Left lung (tissue), 10 donors: ENCODE data around the gene RHOG. TPM values are rescaled to one million over a fixed set of nuclear protein-coding genes. Genes with fewer than 3 reads are reported as not detected.

Experiments used
- ATAC-seq: fragments of 200-7000 bp; cut with Tn5 transposase; one replicate; pipeline ENCODE4 v1.9.1; 2020; ENCODE audit warnings: moderate library complexity
- DNase-seq, 4 donors: peaks; one replicate each; pipeline ENCODE4 v3.0.0-alpha.2; 2013 to 2020
- H3K27ac ChIP-seq, 2 donors: fragments of 200-600 bp; sonication (generic) in 1 of 2; one replicate each; pipeline versions ENCODE4 v1.5.0 to v1.8.0; 2020 to 2021
- H3K27me3 ChIP-seq, 2 donors: fragments of 200-600 bp; sonication (generic) in 1 of 2; one replicate each; pipeline versions ENCODE4 v1.5.0 to v1.8.0; 2020 to 2021
- H3K36me3 ChIP-seq, 2 donors: fragments of 200-600 bp; sonication (generic) in 1 of 2; one replicate each; pipeline versions ENCODE4 v1.5.0 to v1.8.0; 2020 to 2021
- H3K4me1 ChIP-seq, 2 donors: fragments of 200-600 bp; one replicate each; pipeline ENCODE4 v1.8.0; 2021
- H3K4me3 ChIP-seq, 2 donors: fragments of 200-600 bp; sonication (generic) in 1 of 2; one replicate each; pipeline versions ENCODE4 v1.5.0 to v1.8.0; 2020 to 2021; ENCODE audit warnings: mild to moderate bottlenecking in 1 of 2
- H3K9me3 ChIP-seq, 2 donors: fragments of 200-600 bp; sonication (generic) in 1 of 2; one replicate each; pipeline versions ENCODE4 v1.5.0 to v1.8.0; 2020 to 2021
- intact Hi-C, 2 donors: fragments of 100-400 bp; cut with DNase I; formaldehyde crosslinking; loops; one replicate each; pipeline versions ENCODE4 v1.11.2 to v1.14.2; 2022
- polyA plus RNA-seq, 6 donors: library from polyadenylated mRNA; unstranded; fragments of 120-200 nt; gene quantifications; one replicate each; pipeline ENCODE4 v1.2.1, GENCODE V29; 2013; ENCODE audit not compliant: insufficient read length in 6 of 6
- total RNA-seq, 2 donors: library from RNA; stranded (reverse); fragmentation: NEBNext Ultra II Directional; extraction: Animal tissue kit (Norgen Biotek cat#: 25700); gene quantifications; one replicate each; pipeline ENCODE4 v1.2.1, GENCODE V29; 2021
- TF ChIP-seq, protein P1 (sequence below), 2 donors: fragments of 200-600 bp; sonication (generic) in 1 of 2; IDR thresholded peaks; one replicate each; pipeline versions ENCODE4 v1.5.0 to v1.8.0; 2021; ENCODE audit warnings: antibody characterized with exemption in 2 of 2
- donor health status: DM: no; HTN: yes; CAD: no.
- donor health status: DM: no; HTN: no; CAD: no.

Gene RHOG
- total and polyA plus RNA-seq, 8 donors, result 22.0 to 109 (median 29.4) TPM

DNA sequence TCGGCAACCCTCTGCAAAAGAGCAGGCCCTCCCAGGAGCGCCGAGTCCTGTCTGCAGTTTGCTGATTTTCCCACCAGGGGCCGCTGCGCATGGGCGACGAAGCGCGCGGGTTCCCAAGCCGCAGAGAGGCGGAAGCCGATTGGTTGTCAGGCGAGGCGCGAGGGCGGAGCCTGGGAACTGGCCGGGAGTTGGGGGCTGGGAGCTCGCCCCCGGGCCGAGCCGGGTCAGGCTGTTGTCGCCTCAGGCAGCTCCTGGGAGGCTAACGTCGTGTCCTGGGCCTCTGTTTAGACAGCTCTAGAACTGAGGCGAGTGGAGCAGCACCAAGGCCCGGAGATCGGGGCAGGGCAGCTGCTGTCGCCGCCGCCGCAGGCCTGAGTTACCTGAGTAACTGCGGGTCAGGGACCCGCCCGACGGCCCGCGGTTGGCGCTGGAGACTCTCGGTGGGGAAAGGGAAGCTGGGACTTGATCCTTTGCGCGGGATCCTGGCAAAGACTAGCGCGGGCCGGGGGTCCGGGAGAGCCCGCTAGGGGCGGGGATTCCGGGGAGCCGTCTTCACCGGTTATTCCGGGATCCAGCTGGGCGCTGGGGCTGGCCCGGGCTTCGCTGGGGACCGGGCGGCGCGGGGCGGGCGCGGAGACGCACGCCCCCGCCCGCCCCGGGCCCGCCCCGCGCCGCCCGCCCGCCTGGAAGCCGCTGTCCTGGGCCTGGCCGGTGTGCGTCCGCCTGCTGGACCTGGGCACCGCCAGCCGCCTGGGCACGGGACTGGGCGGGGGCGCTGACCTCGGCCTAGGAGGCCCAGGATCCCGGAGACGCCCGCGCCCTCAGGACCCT is 14.4 kb upstream of the RHOG start, which contains the start of gene STIM1:
Gene STIM1, plus strand, starts transcription at position 688 of the 831 bp plus-strand sequence. CDS start 607 bp downstream, outside the sequence.
- peak; percentile 92 for ATAC-seq
- TF ChIP-seq, protein P1, sequence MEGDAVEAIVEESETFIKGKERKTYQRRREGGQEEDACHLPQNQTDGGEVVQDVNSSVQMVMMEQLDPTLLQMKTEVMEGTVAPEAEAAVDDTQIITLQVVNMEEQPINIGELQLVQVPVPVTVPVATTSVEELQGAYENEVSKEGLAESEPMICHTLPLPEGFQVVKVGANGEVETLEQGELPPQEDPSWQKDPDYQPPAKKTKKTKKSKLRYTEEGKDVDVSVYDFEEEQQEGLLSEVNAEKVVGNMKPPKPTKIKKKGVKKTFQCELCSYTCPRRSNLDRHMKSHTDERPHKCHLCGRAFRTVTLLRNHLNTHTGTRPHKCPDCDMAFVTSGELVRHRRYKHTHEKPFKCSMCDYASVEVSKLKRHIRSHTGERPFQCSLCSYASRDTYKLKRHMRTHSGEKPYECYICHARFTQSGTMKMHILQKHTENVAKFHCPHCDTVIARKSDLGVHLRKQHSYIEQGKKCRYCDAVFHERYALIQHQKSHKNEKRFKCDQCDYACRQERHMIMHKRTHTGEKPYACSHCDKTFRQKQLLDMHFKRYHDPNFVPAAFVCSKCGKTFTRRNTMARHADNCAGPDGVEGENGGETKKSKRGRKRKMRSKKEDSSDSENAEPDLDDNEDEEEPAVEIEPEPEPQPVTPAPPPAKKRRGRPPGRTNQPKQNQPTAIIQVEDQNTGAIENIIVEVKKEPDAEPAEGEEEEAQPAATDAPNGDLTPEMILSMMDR (IDR thresholded peaks at IDR 0.05), result peak; percentile 96 to 99
- Histone ChIP-seq H3K27me3 (no peaks in the 10 kb centered on the region), H3K4me1 (peaks cover 38 to 56% of the 10 kb centered on the region in 2 donors), H3K27ac (peak within 1 kb of the TSS; percentile 98), H3K36me3 (no peaks in the 10 kb centered on the region), H3K4me3 (peak within 1 kb of the TSS; percentile 80 to 92), H3K9me3 (no peaks in the 10 kb centered on the region)
- DNase-seq, result peak; percentile 93 to 99 (median 96)
- intact Hi-C loops, result no loop called here

DNA sequence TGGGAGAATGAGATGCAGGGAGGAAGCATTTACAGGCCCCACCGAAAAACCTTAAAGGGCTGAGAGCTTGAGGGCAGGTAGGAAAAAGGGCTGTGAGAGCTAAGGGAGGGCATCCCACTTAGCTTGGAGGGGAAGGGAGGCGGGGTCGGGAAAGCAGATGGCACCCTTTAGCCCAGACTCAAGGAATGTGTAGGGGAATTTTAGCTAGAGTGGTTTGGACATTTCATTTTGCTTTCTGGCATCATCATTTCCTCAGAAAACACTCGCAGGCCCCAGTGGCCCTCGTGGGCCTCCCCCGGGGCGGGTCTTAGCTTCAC is 13.9 kb upstream of the RHOG start:
- Histone ChIP-seq H3K4me3 (peak overlapping the region in 1 of 2 donors; percentile 92), H3K4me1 (peaks cover 33 to 50% of the 10 kb centered on the region in 2 donors), H3K27ac (peak overlapping the region; percentile 98), H3K9me3 (no peaks in the 10 kb centered on the region), H3K36me3 (no peaks in the 10 kb centered on the region), H3K27me3 (no peaks in the 10 kb centered on the region)
- intact Hi-C loops, result no loop called here
- TF ChIP-seq, protein P1 (IDR thresholded peaks at IDR 0.05), result no peak
- ATAC-seq, result peak; percentile 0
- DNase-seq, result no peak

DNA sequence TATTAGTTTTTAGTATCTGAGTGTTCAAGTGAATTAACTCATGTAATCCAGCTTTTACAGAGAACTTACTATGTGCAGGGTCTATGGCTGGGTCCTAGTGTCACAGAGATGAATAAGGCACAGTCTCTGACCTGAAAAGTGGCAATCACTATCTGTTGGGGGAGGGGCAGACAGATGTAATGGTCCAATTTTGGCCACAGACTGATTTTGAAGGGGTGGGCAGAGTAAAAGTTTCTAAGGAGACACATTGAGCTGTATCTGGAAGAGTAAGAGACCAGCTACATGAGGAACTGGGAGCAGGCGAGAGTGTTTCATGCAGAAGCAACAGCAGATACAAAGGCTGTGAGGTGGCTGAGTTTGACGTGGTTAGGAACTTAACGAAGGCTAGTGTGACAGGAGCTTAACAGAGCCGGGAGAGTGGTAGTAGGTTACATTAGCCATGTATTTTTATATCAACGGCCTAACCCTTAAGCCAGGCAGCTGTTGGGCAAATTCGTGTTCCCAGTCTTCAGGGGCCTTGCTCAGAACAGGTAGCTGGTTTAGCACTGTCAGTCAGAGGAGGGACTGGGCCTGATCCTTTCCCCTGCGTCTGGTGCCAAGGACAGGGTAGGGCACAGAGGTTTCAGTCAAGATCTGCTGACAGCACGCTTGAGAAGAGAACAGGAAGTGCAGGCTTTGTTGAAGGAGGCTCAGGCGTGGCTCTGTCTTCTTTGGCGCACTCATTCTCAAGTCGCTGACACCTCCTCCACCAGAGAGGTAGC is 13.3 kb upstream of the RHOG start:
- ATAC-seq, result peak; percentile 16
- H3K4me1 ChIP-seq, result peaks cover 27 to 45% of the 10 kb centered on the region in 2 donors
- H3K4me3 ChIP-seq, result peak overlapping the region in 1 of 2 donors; percentile 92
- H3K36me3 ChIP-seq, result no peaks in the 10 kb centered on the region
- peak in 1 of 4 donors; percentile 64 for DNase-seq
- no peaks in the 10 kb centered on the region for H3K27me3 ChIP-seq
- peak overlapping the region; percentile 98 for H3K27ac ChIP-seq
- intact Hi-C loops, result no loop called here
- no peaks in the 10 kb centered on the region for H3K9me3 ChIP-seq
- TF ChIP-seq, protein P1 (IDR thresholded peaks at IDR 0.05), result no peak

DNA sequence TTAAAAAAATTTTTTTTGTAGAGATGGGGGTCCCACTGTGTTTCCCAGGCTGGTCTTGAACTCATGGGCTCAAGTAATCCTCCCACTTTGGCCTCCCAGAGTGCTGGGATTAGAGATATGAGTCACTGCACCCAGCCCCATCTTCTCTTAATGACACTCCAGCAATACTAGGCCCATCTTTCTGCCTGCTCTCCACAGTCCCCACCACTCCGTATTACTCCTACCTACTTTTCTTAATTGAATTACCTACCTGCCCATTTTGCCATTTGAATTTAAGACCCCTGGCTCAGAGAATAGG is 12.7 kb upstream of the RHOG start:
- TF ChIP-seq, protein P1 (IDR thresholded peaks at IDR 0.05), result no peak
- no peaks in the 10 kb centered on the region for H3K36me3 ChIP-seq
- peak overlapping the region in 1 of 2 donors; percentile 98 for H3K27ac ChIP-seq
- intact Hi-C loops, result no loop called here
- no peaks in the 10 kb centered on the region for H3K27me3 ChIP-seq
- H3K9me3 ChIP-seq, result no peaks in the 10 kb centered on the region
- ATAC-seq, result no peak
- H3K4me3 ChIP-seq, result no peak overlapping the region
- H3K4me1 ChIP-seq, result peaks cover 23 to 39% of the 10 kb centered on the region in 2 donors
- no peak for DNase-seq

DNA sequence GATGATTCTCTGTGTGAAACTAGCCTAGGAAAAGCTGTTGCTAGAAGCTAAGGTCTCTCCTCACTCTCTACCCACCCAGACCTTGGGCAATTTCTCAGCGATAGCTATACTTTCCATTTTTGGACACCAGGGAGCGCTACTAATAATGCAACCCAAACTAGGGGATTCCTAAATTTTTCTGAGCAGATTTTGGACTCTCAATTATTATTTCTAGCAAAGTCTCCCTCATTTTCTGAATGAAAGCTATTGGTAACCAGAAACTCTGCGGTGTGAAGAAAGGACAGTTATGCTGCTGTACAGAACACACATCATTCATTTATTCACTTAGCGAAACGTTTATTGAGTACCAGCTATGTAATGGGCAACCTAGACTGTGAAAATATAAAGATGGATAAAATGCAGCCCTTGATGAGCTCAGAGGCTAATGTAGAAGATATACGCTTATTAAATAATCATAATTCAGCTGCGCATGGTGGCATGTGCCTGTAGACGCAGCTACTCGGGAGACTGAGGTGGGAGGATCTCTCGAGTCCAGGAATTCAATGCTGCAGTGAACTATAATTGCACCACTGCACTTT is 8.6 kb upstream of the RHOG start:
- Histone ChIP-seq H3K27ac (no peak overlapping the region), H3K4me3 (no peak overlapping the region), H3K36me3 (no peaks in the 10 kb centered on the region), H3K4me1 (peaks cover 7 to 10% of the 10 kb centered on the region in 2 donors), H3K9me3 (no peaks in the 10 kb centered on the region), H3K27me3 (no peaks in the 10 kb centered on the region)
- intact Hi-C loops, result loop anchor here in 1 of 2 donors (5.0 kb wide), 1 partner anchor 223 kb away; no protein-coding TSS in a partner anchor
- DNase-seq, result peak in 1 of 4 donors; percentile 51
- TF ChIP-seq, protein P1 (IDR thresholded peaks at IDR 0.05), result peak; percentile 70 to 74
- ATAC-seq, result peak; percentile 82
